Naive B cell (primary cell): ENCODE measurements around the gene PTPN21. TPM values are rescaled to one million over a fixed set of nuclear protein-coding genes. Genes with fewer than 3 reads are reported as not detected.
A peak's percentile ranks its signal among the peaks of the same experiment; 100 is the strongest.

Source experiments
- ATAC-seq, 2 donors: fragments of 150-1000 bp; cut with Tn5 transposase; 2 replicates each; pipeline ENCODE4 v1.10.0; 2021; ENCODE audit warnings: low read depth in 2 of 2, mild to moderate bottlenecking in 2 of 2, moderate library complexity in 2 of 2
- DNase-seq: peaks from one replicate; pipeline ENCODE4 v3.0.0; 2022
- H3K27ac Mint-ChIP-seq, 6 donors: one replicate each; pipeline ENCODE4 v1.8.0; 2020 to 2022; ENCODE audit warnings: mild to moderate bottlenecking in 6 of 6, mixed read lengths in 6 of 6, moderate library complexity in 5 of 6, inconsistent platforms in 2 of 6
- H3K27me3 Mint-ChIP-seq, 3 donors: one replicate each; pipeline ENCODE4 v1.8.0; 2021 to 2022; ENCODE audit warnings: mixed read lengths in 3 of 3, mild to moderate bottlenecking in 1 of 3
- H3K36me3 Mint-ChIP-seq, 2 donors: one replicate each; pipeline ENCODE4 v1.8.0; 2020 to 2022; ENCODE audit warnings: mixed read lengths in 2 of 2, inconsistent platforms in 1 of 2, mild to moderate bottlenecking in 1 of 2
- H3K4me1 Mint-ChIP-seq, 3 donors: one replicate each; pipeline ENCODE4 v1.8.0; 2020 to 2022; ENCODE audit warnings: mixed read lengths in 3 of 3, inconsistent platforms in 1 of 3, mild to moderate bottlenecking in 1 of 3, moderate library complexity in 1 of 3
- H3K4me3 Mint-ChIP-seq, 8 donors: one replicate each; pipeline ENCODE4 v1.8.0; 2020 to 2022; ENCODE audit warnings: mild to moderate bottlenecking in 8 of 8, mixed read lengths in 8 of 8, moderate library complexity in 8 of 8, inconsistent platforms in 2 of 8
- H3K9me3 Mint-ChIP-seq, 7 donors: one replicate each; pipeline ENCODE4 v1.8.0; 2020 to 2022; ENCODE audit warnings: mixed read lengths in 7 of 7, mild to moderate bottlenecking in 5 of 7, inconsistent platforms in 2 of 7, moderate library complexity in 1 of 7
- polyA plus RNA-seq, 6 donors: library from polyadenylated mRNA; unstranded; fragments of 300-500 nt; fragmentation: Illumina TruSeq; gene quantifications; one replicate each; pipeline ENCODE4 v1.2.3, GENCODE V29; 2021; ENCODE audit warnings: low read depth in 6 of 6

Gene PTPN21
- polyA plus RNA-seq, 6 donors from 2014 or later: not detected

DNA sequence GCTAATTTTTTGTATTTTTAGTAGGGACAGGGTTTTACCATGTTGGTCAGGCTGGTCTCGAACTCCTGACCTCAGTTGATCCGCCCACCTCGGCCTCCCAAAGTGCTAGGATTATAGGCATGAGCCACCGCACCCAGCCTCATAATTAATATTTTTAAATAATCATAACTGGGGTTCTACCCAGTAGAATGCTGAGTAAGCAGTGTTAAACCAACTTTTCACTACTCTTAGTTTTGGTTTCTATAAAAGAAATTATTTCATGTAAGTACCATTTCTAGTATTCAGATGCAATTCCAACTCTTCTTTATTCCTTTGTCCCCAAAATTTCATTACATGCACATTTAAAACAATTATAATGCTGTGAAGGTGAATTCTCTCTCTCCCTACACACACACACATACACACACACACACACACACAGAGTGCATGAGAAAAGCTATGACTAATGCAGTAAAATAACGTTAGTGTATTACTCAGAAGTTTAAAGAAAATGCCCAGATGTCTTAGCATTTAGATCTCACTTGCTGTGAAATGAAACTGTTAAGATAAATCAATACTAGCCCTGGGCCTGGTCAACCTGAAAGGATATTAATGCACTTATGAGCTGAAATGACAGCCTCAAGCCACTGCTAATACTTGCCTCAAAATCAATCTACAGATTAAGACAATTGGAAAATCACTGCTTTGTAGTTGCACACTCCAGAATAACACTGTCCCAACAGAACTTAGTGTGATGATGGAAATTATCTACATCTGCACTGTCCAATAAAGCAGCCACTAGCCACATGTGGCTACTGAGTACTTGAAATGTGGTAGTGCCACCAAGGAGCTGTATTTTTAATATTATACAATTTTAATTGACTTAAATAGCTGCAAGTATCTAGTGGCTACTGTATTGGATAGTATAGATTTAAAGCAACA, 36.0 kb downstream of the PTPN21 start:
- H3K4me1 Mint-ChIP-seq: no peaks in the 10 kb centered on the region
- no peak overlapping the region for H3K27ac Mint-ChIP-seq
- peaks cover 29 to 55% (median 45%) of the 10 kb centered on the region in 3 donors for H3K27me3 Mint-ChIP-seq
- no peak for ATAC-seq
- peaks cover 0 to 9% (median 3%) of the 10 kb centered on the region in 7 donors for H3K9me3 Mint-ChIP-seq
- DNase-seq: no peak
- no peak overlapping the region for H3K4me3 Mint-ChIP-seq
- H3K36me3 Mint-ChIP-seq: no peaks in the 10 kb centered on the region

DNA sequence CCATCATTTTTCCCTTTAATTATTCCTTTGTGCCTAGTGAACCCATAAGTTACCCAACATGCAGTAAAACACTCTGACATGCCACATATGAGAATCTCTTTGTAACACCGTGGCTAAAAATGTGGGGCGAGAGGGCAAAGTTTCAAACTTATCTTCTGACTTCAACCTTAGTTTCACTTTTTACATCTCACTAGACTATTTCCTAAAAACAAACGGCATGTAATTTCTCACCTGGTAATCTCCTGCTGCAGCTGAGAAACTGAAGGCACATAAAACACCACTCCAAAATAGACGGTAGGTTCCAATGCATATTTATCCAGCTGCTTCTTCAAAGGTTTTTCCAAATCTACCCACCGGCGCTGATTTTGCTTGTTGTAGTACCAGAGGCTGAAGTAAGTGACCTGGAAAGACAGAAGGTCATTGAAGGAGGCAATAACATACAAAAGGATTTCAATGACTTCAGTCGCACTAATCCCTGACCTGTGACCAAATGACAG, 37.9 kb downstream of the PTPN21 start:
- H3K9me3 Mint-ChIP-seq: no peaks in the 10 kb centered on the region
- no peak for DNase-seq
- H3K36me3 Mint-ChIP-seq: no peaks in the 10 kb centered on the region

DNA sequence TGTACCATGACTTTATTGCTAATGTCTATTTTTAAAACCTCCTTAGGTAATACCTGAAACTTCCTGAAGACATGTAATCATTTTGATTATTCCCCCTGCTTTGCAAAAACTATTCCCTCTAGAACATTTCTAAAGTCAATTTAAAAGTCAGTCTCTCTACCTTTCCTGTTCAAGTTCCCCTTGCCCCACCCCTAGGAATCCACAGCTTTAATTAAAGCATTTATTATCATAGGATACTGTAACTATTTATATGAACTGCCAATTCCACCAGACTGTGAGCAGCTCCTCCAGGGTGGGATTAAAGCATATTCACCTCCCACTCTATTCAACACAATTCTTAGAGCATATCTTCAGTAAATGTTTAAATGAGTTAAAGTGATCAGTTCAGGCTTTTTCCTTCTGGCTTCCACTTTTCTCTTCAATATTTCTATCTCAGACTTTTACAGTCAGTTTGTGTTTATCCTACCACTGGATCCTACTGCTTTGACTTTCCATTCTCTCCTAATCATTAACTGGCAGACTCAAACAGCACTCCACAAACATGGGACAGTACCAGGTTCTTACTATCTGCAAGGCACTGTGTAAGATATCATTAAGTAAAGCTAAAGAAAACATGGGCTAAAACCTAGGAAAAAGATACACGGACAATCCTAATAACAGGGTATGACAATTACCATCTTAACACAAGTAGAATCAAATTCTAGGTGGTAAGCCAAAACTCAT, 39.1 kb downstream of the PTPN21 start:
- ATAC-seq (no peak), DNase-seq (no peak)
- H3K27me3 Mint-ChIP-seq: peaks cover 22 to 31% (median 28%) of the 10 kb centered on the region in 3 donors
- H3K4me1 Mint-ChIP-seq: no peaks in the 10 kb centered on the region
- H3K27ac Mint-ChIP-seq: no peak overlapping the region
- no peaks in the 10 kb centered on the region for H3K36me3 Mint-ChIP-seq
- H3K4me3 Mint-ChIP-seq: no peak overlapping the region
- H3K9me3 Mint-ChIP-seq: no peaks in the 10 kb centered on the region

More for the DNA sequence above, 37.9 kb downstream of the PTPN21 start:
- Mint-ChIP-seq H3K27me3 (peaks cover 21 to 39% (median 34%) of the 10 kb centered on the region in 3 donors), H3K4me3 (no peak overlapping the region), H3K27ac (no peak overlapping the region), H3K4me1 (no peaks in the 10 kb centered on the region)
- ATAC-seq: no peak

GRCh38 chr14:88507208-88507607, 47.6 kb downstream of the PTPN21 start:
- Mint-ChIP-seq H3K4me1 (no peaks in the 10 kb centered on the region), H3K9me3 (no peaks in the 10 kb centered on the region), H3K36me3 (no peaks in the 10 kb centered on the region), H3K4me3 (no peak overlapping the region), H3K27ac (no peak overlapping the region), H3K27me3 (peaks cover 5 to 15% (median 12%) of the 10 kb centered on the region in 3 donors)
- no peak for DNase-seq
- ATAC-seq: no peak

GRCh38 chr14:88505621-88506020, 49.2 kb downstream of the PTPN21 start:
- no peaks in the 10 kb centered on the region for H3K9me3 Mint-ChIP-seq
- ATAC-seq (no peak), DNase-seq (no peak)
- no peak overlapping the region for H3K4me3 Mint-ChIP-seq
- no peaks in the 10 kb centered on the region for H3K36me3 Mint-ChIP-seq
- no peaks in the 10 kb centered on the region for H3K4me1 Mint-ChIP-seq
- H3K27me3 Mint-ChIP-seq: peaks cover 9 to 19% (median 11%) of the 10 kb centered on the region in 3 donors
- no peak overlapping the region for H3K27ac Mint-ChIP-seq

DNA sequence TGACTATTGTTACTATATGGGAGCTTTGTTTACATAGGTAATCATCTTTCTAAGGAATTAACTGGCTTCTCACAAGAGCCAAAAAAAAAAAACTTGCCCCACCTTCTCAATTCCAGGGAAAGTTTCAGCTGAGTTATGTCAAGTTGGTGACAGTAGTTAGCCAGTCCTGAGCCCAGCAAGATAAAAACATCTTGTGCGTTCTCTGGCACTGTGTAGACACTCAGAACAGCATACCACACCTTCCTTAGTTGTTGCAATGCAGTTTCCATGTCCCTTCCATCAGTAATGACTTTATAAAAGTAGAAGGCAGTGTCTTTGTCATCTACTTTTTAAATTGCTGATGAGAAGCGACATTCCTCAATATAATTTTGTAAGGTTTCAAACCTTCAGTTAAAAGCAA, 50.2 kb downstream of the PTPN21 start:
- Mint-ChIP-seq H3K27me3 (peaks cover 8 to 19% (median 9%) of the 10 kb centered on the region in 3 donors), H3K4me1 (no peaks in the 10 kb centered on the region), H3K36me3 (no peaks in the 10 kb centered on the region), H3K9me3 (no peaks in the 10 kb centered on the region), H3K27ac (no peak overlapping the region), H3K4me3 (no peak overlapping the region)
- ATAC-seq (no peak), DNase-seq (no peak)

DNA sequence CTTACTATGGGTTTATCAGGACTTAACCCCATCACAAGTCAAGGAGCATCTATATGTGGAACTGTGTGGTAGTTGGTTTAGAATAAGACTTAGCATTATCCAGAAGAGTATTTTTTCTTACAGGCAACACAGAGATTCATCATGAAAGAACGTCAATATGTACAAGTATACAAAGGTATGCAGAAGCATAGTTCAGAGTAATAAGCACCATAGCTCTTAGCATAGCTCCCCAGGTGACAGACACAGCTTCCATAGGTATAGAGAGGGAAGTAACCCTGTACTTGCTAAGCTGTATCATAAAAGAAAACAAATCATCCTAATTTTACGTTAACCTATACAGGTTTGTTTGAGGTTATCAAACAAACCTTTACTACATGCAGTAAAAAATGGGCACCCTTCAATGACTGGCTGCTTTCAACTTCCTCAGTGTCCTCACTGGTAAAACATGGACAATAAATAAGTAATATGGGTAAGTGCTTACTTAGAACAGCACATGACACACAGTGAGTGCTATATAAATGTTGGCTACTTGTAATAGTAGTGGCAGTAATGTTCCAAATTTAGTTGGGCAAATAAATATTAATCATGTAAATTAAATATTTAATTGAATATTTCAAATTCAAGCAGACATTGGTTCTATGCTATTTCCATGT, 50.9 kb downstream of the PTPN21 start:
- Mint-ChIP-seq H3K4me3 (no peak overlapping the region), H3K4me1 (no peaks in the 10 kb centered on the region), H3K9me3 (no peaks in the 10 kb centered on the region), H3K27me3 (peaks cover 8 to 13% (median 9%) of the 10 kb centered on the region in 3 donors), H3K36me3 (no peaks in the 10 kb centered on the region), H3K27ac (no peak overlapping the region)
- ATAC-seq: no peak
- DNase-seq: no peak

DNA sequence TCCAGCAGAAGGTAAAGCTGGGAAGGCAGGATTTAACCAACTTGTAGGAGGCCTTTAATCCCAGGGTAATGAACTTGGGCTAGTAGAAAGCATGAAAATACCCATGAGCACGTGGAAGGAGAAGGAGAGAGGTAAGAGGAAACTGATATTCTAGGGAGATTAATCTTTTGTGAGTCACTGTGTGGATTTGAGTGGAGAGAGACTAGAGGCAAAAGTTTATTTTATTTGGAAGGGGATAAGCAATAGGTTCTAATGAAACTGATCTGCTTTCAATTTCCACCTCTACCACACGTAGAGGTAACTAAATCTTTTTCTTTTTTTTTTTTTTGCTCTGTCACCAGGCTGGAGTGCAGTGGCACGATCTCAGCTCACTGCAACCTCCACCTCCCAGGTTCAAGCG, 52.1 kb downstream of the PTPN21 start:
- Mint-ChIP-seq H3K36me3 (no peaks in the 10 kb centered on the region), H3K27me3 (peaks cover 8 to 9% (median 9%) of the 10 kb centered on the region in 3 donors), H3K9me3 (no peaks in the 10 kb centered on the region), H3K27ac (no peak overlapping the region), H3K4me3 (no peak overlapping the region), H3K4me1 (no peaks in the 10 kb centered on the region)
- ATAC-seq: no peak
- no peak for DNase-seq

DNA sequence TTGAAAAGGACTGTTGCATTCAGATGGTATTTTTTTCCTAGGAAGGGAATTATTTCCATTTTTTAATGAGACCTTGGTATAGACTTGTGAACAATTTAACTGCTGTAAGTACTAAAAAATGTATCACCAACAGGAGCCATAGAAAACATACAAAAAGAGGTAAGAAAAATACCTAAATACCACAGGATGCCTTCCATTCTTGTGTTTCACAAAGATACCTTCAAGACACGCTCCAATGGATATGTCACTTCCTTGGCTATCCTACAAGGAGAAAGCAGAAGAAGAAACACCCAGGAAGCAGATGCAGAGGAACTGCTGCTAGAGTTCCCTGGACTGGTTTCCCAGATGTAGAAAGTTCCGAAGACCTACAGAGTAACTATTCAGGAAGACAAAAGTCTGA, 54.2 kb downstream of the PTPN21 start:
- Mint-ChIP-seq H3K27me3 (peaks cover 8 to 9% (median 9%) of the 10 kb centered on the region in 3 donors), H3K4me1 (no peaks in the 10 kb centered on the region), H3K27ac (no peak overlapping the region), H3K9me3 (no peaks in the 10 kb centered on the region), H3K4me3 (no peak overlapping the region), H3K36me3 (no peaks in the 10 kb centered on the region)
- no peak for ATAC-seq
- no peak for DNase-seq

GRCh38 chr14:88499225-88499624, 55.6 kb downstream of the PTPN21 start:
- Mint-ChIP-seq H3K36me3 (no peaks in the 10 kb centered on the region), H3K27me3 (peaks cover 9 to 10% (median 9%) of the 10 kb centered on the region in 3 donors), H3K4me3 (no peak overlapping the region), H3K27ac (peak overlapping the region in 1 of 6 donors; percentile 91), H3K4me1 (no peaks in the 10 kb centered on the region), H3K9me3 (no peaks in the 10 kb centered on the region)
- ATAC-seq: no peak
- DNase-seq: no peak

DNA sequence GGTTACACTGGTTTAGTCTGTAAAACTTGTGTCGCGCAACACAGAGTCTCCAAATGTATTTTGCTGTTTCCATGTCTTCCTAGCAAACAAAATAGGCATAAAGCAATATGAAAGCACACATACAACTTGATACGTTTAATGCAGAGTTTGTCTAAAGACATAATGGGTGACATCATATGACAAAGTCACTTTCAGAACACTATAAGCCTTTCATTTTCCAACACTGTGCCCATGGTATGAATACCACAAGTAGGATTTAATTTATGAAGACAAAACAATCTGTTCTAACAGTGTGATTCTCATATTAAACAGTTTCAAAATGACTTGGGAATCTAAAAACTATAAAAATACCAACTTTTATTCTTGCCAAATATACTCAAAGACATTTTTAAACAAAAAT, 58.4 kb downstream of the PTPN21 start:
- ATAC-seq (no peak), DNase-seq (no peak)
- Mint-ChIP-seq H3K4me3 (no peak overlapping the region), H3K27me3 (peaks cover 0 to 16% (median 14%) of the 10 kb centered on the region in 3 donors), H3K36me3 (no peaks in the 10 kb centered on the region), H3K27ac (no peak overlapping the region), H3K9me3 (no peaks in the 10 kb centered on the region), H3K4me1 (peaks cover 0 to 10% (median 10%) of the 10 kb centered on the region in 3 donors)

GRCh38 chr14:88493392-88494185, 61.2 kb downstream of the PTPN21 start:
- H3K9me3 Mint-ChIP-seq: no peaks in the 10 kb centered on the region
- H3K4me3 Mint-ChIP-seq: no peak overlapping the region
- no peaks in the 10 kb centered on the region for H3K36me3 Mint-ChIP-seq
- peaks cover 0 to 10% (median 10%) of the 10 kb centered on the region in 3 donors for H3K4me1 Mint-ChIP-seq
- no peak for DNase-seq
- no peak for ATAC-seq
- H3K27ac Mint-ChIP-seq: peak overlapping the region in 2 of 6 donors; percentile 2 to 64
- peaks cover 0 to 16% (median 11%) of the 10 kb centered on the region in 3 donors for H3K27me3 Mint-ChIP-seq
